GM15510 (cell line): Measurements from ENCODE around the gene EPDR1.

Source experiments
- POLR2A ChIP-seq: IDR thresholded peaks from 3 replicates; pipeline ENCODE4 v1.6.1; 2011; ENCODE audit warnings: borderline replicate concordance; ENCODE audit not compliant: insufficient read length; ENCODE audit errors: extremely low read depth

EPDR1 gene

DNA sequence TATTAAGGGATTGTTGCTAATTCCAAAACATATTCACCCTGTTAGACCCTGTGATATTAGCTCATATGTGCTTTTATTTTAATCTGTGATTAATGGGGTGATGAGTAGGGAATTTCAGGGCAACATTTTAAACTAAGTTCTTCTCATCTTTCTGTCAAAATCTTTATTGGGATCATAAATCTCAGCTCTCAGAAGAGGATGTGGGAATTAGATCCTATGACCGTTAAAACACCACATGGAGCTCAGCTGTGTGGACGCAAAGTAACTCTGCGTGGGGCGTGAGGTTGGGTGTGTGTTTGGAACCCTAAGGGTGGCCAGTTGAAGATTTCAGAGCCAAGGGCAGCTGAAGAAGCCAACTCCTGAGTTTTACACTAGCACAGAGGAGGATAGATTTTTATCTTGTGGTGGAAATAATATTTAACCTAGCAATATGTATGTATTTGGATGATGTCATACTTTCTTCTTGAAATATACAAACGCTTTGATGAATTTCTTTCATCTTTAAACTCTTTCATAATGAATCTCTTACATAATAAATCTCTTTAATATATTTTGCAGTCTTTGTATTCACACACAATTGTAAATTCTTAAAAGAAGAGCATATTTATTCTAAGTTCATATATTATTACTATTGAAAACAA is 64.4 kb downstream of the EPDR1 start:
- no peak for TF ChIP-seq POLR2A

DNA sequence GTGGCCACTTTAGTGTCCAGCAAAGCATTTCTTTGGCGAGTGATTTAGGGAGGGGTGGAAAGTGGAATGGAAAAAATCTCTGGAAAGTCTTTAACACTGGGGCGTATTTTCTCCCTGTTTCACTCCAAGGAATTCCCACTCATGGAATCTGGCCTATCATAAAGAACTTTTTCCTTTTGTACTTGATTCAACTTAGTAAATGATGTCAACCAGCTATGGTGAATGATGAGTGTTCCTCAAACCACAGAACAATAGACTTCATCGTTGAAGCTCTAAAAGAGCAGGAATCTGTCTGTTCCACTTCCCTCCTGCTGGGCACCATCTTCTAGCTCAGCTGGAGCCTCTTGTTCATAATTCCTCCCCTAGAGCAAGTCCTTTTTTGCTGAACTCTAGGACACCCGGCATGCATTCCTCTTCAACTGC is 66.5 kb downstream of the EPDR1 start:
- TF ChIP-seq POLR2A: no peak

DNA sequence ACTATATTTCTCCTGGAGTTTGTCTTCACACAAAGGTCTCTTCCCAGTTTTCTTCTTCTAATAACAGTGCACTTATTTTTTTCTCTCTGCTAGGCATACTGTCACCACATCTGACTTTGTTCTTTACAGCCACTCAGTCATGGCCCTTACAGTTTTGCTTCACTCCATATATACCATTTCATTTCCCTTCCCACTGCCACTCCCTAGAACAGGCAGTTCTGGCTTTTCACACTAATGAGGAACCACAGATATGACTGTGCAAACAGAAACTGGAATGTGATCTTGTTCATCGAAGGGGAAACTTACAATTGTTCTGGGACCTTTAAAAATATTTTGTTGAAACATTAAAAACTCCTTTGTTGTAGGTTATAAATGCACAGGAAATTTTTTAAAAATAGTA is 67.3 kb downstream of the EPDR1 start:
- TF ChIP-seq POLR2A: no peak

DNA sequence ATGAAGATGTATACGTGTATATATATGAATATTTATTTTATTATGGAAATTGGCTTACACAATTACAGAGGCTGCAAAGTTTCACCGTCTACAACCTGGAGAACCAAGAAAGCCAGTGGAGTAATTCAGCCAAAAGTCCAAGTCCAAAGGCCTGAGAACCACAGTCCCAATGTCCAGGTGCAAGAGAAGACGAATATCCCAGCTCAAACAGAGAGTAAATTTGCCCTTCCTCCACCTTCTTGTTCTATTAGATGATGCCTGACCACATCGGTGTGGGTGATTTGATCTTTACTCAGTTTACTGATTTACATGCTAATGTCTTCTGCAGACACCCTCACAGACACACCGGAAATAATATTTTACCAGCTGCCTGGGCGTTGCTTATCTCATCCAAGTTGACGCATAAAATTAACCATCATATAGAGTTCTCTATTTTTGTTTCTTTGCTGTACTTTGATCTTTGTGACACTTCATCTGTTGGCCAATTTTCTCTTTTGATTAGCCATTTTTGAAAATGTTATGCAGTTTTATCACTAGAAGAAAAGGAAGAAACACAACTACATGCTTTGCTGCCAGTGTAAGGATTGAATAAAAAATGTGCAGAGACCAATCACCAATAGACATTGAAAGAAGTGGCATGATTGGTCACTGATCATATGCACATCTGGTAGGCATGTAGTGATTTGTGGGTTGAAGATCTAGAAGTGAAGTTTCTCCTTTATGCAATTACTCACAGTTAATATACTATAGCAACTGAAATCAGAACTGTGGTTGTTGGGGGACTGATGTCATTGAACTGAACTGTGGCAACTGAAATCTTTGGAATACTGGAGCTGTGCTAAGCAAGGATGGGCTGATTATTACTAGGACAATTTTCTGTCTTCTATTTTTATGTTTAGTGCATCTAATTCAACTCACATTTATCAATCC is 68.5 kb downstream of the EPDR1 start:
- no peak for TF ChIP-seq POLR2A

DNA sequence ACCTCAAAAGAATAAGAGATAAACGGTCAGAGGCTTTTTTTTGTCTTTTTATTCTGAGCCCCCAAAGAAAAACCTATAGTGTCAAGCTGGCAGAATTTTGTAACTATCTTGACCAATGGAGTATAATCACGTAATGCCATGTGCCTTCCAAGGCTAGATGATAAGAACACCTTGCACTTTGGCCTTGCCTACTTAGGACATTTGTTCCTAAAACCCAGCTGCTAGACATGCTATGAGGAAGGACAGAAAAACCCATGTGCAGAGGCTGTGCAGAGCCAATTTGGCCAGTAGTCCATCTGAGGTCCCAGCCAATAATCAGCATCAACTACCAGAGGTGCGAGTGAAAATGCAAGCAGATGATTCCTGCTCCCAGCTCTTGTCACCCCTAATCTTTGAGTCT is 69.9 kb downstream of the EPDR1 start:
- TF ChIP-seq POLR2A: no peak

DNA sequence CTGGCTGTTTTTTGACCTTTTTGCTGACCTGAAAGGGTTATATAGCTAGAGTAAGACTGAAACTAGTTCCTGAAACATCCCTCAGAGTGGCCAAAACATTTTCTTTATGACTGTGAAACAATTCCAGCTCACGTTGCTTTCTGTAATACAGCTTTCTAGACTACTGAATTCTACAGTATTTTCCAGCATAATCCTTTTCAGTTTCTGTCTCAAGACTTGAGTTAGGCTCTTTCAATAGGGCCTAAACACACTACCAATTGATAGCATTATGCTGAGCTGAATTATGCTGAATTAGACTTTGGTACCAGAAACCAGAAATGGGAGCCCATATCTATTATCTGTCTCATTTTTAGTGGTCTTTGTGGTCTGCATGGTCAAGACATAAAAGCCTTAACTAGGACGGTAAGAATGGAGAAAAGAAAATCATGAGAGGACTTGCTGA is 72.6 kb downstream of the EPDR1 start:
- no peak for TF ChIP-seq POLR2A

DNA sequence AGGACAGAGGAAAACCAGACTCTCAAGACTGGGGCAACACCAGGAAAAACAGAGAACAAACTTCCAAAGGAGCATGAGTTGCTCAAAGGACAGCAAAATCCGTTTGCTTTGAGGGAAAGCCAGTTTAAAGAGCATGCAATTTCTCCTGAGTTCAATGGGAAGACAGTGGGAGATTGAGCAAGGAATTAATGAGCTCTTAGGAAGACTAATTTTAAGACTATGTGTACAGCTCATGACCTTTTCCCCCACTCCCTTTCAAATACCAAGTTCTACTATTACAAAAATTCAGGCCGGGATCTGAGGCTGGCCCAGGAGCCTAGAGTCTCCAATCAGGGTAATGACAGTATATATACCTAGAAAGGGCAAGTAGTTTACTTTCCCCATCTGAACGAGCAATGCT is 79.2 kb downstream of the EPDR1 start:
- TF ChIP-seq POLR2A: no peak

DNA sequence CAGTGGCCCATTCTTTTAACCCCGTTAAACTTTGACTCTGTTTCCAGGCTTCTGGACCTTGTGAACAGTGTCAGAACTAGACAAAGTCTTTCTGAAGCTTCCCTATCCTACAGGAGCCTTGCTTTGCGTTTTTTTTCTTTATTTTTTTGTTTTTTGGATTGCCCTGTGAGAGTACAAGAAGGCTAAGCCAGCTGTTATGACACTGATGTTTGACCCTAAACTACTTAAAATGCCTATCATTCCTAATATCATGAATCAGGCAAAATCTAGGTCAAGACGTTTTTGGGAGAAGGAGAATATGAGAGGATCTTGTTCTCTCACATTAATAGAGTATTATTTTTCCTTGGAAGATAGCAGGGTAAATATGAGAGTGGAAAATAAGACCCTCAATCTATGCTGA is 79.8 kb downstream of the EPDR1 start:
- no peak for TF ChIP-seq POLR2A
